Astrocyte (in vitro differentiated cells and primary cell): ENCODE results near the gene CFTR.
"Not testable (repeated sequence)": the region's sequence is repeated elsewhere in the genome, so short reads cannot be mapped to it uniquely, and the experiment has no call there.

ENCODE experiments used
- CTCF ChIP-seq: IDR thresholded peaks from 2 replicates; pipeline ENCODE4 v1.5.1; 2011; ENCODE audit warnings: low read depth, mild to moderate bottlenecking, inconsistent platforms, low read length, moderate library complexity; ENCODE audit not compliant: insufficient read depth
- EZH2 ChIP-seq: IDR thresholded peaks from 2 replicates; pipeline ENCODE4 v1.6.1; 2012; ENCODE audit warnings: mild to moderate bottlenecking, low read length, inconsistent platforms; ENCODE audit not compliant: insufficient read depth

GRCh38 chr7:117517194-117517593 lies 37.4 kb downstream of the CFTR start:
- TF ChIP-seq CTCF, EZH2: not testable (repeated sequence)
